ENCODE data around the gene SLC35F3.

The SLC35F3 gene

GRCh38 chr1:234040446-234041317 lies 136.2 kb downstream of the SLC35F3 start:
- no peak for DNase-seq (ENCODE audit: low read depth)

GRCh38 chr1:234044079-234044478 lies 139.6 kb downstream of the SLC35F3 start:
- no peak for DNase-seq (ENCODE audit: low read depth)

GRCh38 chr1:234047123-234047522 lies 142.6 kb downstream of the SLC35F3 start:
- no peak for DNase-seq (ENCODE audit: low read depth)

- DNase-seq (ENCODE audit: low read depth): no peak
These were observed 157.7 kb downstream of the SLC35F3 start for GRCh38 chr1:234062166-234062565.

- peak; percentile 24 for DNase-seq (ENCODE audit: low read depth)
These were observed 161.4 kb downstream of the SLC35F3 start for GRCh38 chr1:234065794-234066447.

GRCh38 chr1:234067581-234068337 lies 163.3 kb downstream of the SLC35F3 start:
- no peak for DNase-seq (ENCODE audit: low read depth)

- DNase-seq (ENCODE audit: low read depth): no peak
These were observed 165.3 kb downstream of the SLC35F3 start for GRCh38 chr1:234069760-234070159.

- no peak for DNase-seq (ENCODE audit: low read depth)
These were observed 168.3 kb downstream of the SLC35F3 start for GRCh38 chr1:234072793-234073192.

GRCh38 chr1:234078143-234078542 lies 173.7 kb downstream of the SLC35F3 start:
- DNase-seq (ENCODE audit: low read depth): no peak

- no peak for DNase-seq (ENCODE audit: low read depth)
These were observed 175.4 kb downstream of the SLC35F3 start for GRCh38 chr1:234079896-234080295.

GRCh38 chr1:234083460-234083859 lies 179.0 kb downstream of the SLC35F3 start:
- no peak for DNase-seq (ENCODE audit: low read depth)

- DNase-seq (ENCODE audit: low read depth): no peak
These were observed 184.9 kb downstream of the SLC35F3 start for GRCh38 chr1:234089396-234089795.

GRCh38 chr1:234090212-234091064 lies 186.0 kb downstream of the SLC35F3 start:
- no peak for DNase-seq (ENCODE audit: low read depth)

GRCh38 chr1:234091065-234091401 lies 186.6 kb downstream of the SLC35F3 start:
- DNase-seq (ENCODE audit: low read depth): no peak

- no peak for DNase-seq (ENCODE audit: low read depth)
These were observed 187.4 kb downstream of the SLC35F3 start for GRCh38 chr1:234091876-234092275.

GRCh38 chr1:234093107-234093506 lies 188.6 kb downstream of the SLC35F3 start:
- DNase-seq (ENCODE audit: low read depth): no peak

- DNase-seq (ENCODE audit: low read depth): no peak
These were observed 189.3 kb downstream of the SLC35F3 start for GRCh38 chr1:234093741-234094140.

- DNase-seq (ENCODE audit: low read depth): no peak
These were observed 189.7 kb downstream of the SLC35F3 start for GRCh38 chr1:234094172-234094571.

- no peak for DNase-seq (ENCODE audit: low read depth)
These were observed 191.8 kb downstream of the SLC35F3 start for GRCh38 chr1:234096161-234096770.

GRCh38 chr1:234102583-234102982 lies 198.1 kb downstream of the SLC35F3 start:
- DNase-seq (ENCODE audit: low read depth): no peak

GRCh38 chr1:234103198-234103597 lies 198.7 kb downstream of the SLC35F3 start:
- DNase-seq (ENCODE audit: low read depth): no peak
